K562 (cell line): Measurements from ENCODE around the gene PPARGC1A.

ENCODE experiments used
- ZNF436 ChIP-seq: fragments of 250-450, 450-650 bp; sonication (Bioruptor Pico); formaldehyde crosslinking; IDR thresholded peaks from 2 replicates; pipeline ENCODE4 v1.7.0; 2020; ENCODE audit warnings: mild to moderate bottlenecking
- TF ChIP-seq, protein P1 (sequence below), 3 experiments: IDR thresholded peaks in 2 of 3; conservative IDR thresholded peaks in 1 of 3; 2 replicates each; pipeline ENCODE4 v1.5.1; 2011 to 2012; ENCODE audit warnings: low read length in 3 of 3, mild to moderate bottlenecking in 3 of 3, control low read depth in 2 of 3, improper control_type of control experiment in 1 of 3, inconsistent platforms in 1 of 3, low read depth in 1 of 3, mixed read lengths in 1 of 3, moderate library complexity in 1 of 3; ENCODE audit not compliant: insufficient read depth in 2 of 3

DNA sequence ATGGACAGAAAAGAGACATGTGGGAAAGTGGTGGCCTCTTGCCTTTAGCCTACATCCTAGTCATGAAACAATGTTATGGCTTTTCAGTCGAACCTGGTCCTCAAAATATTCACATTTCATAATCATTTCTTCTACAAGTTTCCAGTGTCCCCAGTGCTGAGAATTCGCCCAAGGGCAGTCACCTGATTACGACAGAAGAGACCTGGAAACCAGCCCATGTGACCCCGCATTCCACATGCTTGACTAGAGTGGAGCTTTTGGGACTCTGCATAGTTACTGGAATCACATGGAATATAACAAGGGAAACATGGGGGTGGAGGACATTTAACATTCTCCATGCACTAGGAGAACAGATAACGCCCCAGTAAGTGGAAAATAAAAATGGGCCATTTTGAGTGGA is 100.1 kb downstream of the PPARGC1A start:
- TF ChIP-seq, protein P1, sequence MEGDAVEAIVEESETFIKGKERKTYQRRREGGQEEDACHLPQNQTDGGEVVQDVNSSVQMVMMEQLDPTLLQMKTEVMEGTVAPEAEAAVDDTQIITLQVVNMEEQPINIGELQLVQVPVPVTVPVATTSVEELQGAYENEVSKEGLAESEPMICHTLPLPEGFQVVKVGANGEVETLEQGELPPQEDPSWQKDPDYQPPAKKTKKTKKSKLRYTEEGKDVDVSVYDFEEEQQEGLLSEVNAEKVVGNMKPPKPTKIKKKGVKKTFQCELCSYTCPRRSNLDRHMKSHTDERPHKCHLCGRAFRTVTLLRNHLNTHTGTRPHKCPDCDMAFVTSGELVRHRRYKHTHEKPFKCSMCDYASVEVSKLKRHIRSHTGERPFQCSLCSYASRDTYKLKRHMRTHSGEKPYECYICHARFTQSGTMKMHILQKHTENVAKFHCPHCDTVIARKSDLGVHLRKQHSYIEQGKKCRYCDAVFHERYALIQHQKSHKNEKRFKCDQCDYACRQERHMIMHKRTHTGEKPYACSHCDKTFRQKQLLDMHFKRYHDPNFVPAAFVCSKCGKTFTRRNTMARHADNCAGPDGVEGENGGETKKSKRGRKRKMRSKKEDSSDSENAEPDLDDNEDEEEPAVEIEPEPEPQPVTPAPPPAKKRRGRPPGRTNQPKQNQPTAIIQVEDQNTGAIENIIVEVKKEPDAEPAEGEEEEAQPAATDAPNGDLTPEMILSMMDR (IDR thresholded peaks at IDR 0.05 in 2 of 3, conservative IDR thresholded peaks at IDR 0.05 in 1 of 3; ENCODE audit: insufficient read depth in 2 of 3, low read depth in 1 of 3, low read length in 3 of 3), result no peak
- no peak for TF ChIP-seq ZNF436
